ENCODE data around the gene FAM20A. TPM values are rescaled to one million over a fixed set of nuclear protein-coding genes. Genes with fewer than 3 reads are reported as not detected.
"Not testable (repeated sequence)": the region's sequence is repeated elsewhere in the genome, so short reads cannot be mapped to it uniquely, and the experiment has no call there.

FAM20A gene
- total RNA-seq, 5 donors from 2014 or later (not counting 1 experiment from before 2014, with no cell fraction given), result 0.16 to 0.38 (median 0.35) TPM; not detected in 2

DNA sequence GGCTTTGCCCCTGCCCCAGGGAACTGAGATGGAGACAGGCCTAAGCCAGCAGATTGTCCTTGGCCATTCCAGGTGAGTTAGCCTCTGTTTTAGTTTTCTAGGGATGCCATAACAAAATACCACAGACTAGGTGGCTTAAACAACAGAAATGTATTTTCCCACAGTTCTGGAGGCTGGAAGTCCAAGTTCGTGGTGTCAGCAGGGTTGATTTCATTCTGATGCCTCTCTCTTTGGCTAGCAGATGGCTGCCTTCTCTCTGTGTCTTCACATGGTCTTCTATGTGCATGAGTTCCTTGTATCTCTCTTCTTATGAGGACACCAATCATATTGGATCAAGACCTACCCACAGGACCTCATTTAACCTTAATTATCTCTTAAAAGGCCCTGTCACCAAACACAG, 12.8 kb downstream of the FAM20A start:
- POLR2A ChIA-PET, result no interaction called here
- H3K36me3 Mint-ChIP-seq, result no peaks in the 10 kb centered on the region
- H3K27me3 ChIP-seq (replicated peaks in 1 of 2; ENCODE audit: control insufficient read depth in 2 of 2, extremely low read depth in 1 of 2, insufficient read depth in 2 of 2, low read length in 1 of 2), result peaks cover 0 to 7% of the 10 kb centered on the region in 2 experiments
- H3K4me3 ChIP-seq (ENCODE audit: control insufficient read depth in 1 of 2, extremely low read depth in 1 of 2, low read length in 1 of 2), result no peak overlapping the region
- WGBS (ENCODE audit: insufficient coverage), result 8% methylated on average over 1 of the region's 1 CpG
- no peaks in the 10 kb centered on the region for H3K4me1 Mint-ChIP-seq
- no peaks in the 10 kb centered on the region for H3K4me1 ChIP-seq (ENCODE audit: control insufficient read depth in 1 of 2, extremely low read depth in 1 of 2, insufficient read depth in 2 of 2, low read length in 2 of 2)
- H3K9me3 ChIP-seq, result no peaks in the 10 kb centered on the region
- CTCF ChIA-PET, result no interaction called here
- no peak overlapping the region for H3K27ac Mint-ChIP-seq
- DNase-seq (no peak), ATAC-seq (replicated peaks in 1 of 4) (no peak)
- H3K4me3 Mint-ChIP-seq, result no peak overlapping the region
- no peak overlapping the region for H3K27ac ChIP-seq (ENCODE audit: low read length)
- peaks cover 0 to 8% (median 7%) of the 10 kb centered on the region in 3 donors for H3K9me3 Mint-ChIP-seq
- no peaks in the 10 kb centered on the region for H3K36me3 ChIP-seq (ENCODE audit: control insufficient read depth in 2 of 2, extremely low read depth in 1 of 2, insufficient read depth in 1 of 2, low read length in 1 of 2)
- H3K27me3 Mint-ChIP-seq, result peaks cover 19 to 27% of the 10 kb centered on the region in 2 donors

DNA sequence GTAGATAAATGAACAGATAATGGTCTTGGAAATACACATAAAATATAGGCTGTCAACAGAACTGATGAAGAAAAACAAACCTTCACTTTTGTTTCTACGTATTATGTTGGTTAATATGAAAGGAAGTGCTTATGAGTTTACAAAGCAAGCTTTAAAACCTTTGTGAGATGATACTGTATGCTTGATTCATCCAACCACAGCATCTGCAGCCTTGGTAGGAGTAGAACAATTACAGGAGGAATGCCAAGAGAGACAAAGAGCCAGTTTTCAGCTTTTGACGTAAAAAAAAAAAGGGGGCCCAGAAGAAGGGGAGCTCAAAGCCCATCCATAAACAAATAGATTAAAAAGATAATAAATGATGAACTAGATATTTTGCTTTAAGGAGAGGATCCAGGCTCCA, 13.3 kb downstream of the FAM20A start:
- Histone ChIP-seq H3K9me3 (no peaks in the 10 kb centered on the region), H3K27me3 (replicated peaks in 1 of 2; ENCODE audit: control insufficient read depth in 2 of 2, extremely low read depth in 1 of 2, insufficient read depth in 2 of 2, low read length in 1 of 2) (peaks cover 0 to 4% of the 10 kb centered on the region in 2 experiments), H3K4me3 (ENCODE audit: control insufficient read depth in 1 of 2, extremely low read depth in 1 of 2, low read length in 1 of 2) (no peak overlapping the region), H3K4me1 (ENCODE audit: control insufficient read depth in 1 of 2, extremely low read depth in 1 of 2, insufficient read depth in 2 of 2, low read length in 2 of 2) (no peaks in the 10 kb centered on the region), H3K27ac (ENCODE audit: low read length) (no peak overlapping the region), H3K36me3 (ENCODE audit: control insufficient read depth in 2 of 2, extremely low read depth in 1 of 2, insufficient read depth in 1 of 2, low read length in 1 of 2) (no peaks in the 10 kb centered on the region)
- ChIA-PET POLR2A (no interaction called here), CTCF (interaction anchor here in 1 of 2 donors (0.6 kb wide), 1 partner anchor 866 kb away, joined by 3 read pairs; no protein-coding TSS in a partner anchor)
- DNase-seq (no peak), ATAC-seq (replicated peaks in 1 of 4) (no peak)
- Mint-ChIP-seq H3K27me3 (peaks cover 15 to 23% of the 10 kb centered on the region in 2 donors), H3K4me3 (no peak overlapping the region), H3K36me3 (no peaks in the 10 kb centered on the region), H3K9me3 (peaks cover 0 to 8% (median 7%) of the 10 kb centered on the region in 3 donors), H3K27ac (no peak overlapping the region), H3K4me1 (no peaks in the 10 kb centered on the region)
- WGBS (ENCODE audit: insufficient coverage), result no CpG with 5 or more reads among the region's 2 CpGs

GRCh38 chr17:68587026-68587425, 14.1 kb downstream of the FAM20A start:
- Histone ChIP-seq H3K9me3 (no peaks in the 10 kb centered on the region), H3K36me3 (ENCODE audit: control insufficient read depth in 2 of 2, extremely low read depth in 1 of 2, insufficient read depth in 1 of 2, low read length in 1 of 2) (no peaks in the 10 kb centered on the region), H3K27ac (ENCODE audit: low read length) (no peak overlapping the region), H3K4me3 (ENCODE audit: control insufficient read depth in 1 of 2, extremely low read depth in 1 of 2, low read length in 1 of 2) (no peak overlapping the region), H3K4me1 (ENCODE audit: control insufficient read depth in 1 of 2, extremely low read depth in 1 of 2, insufficient read depth in 2 of 2, low read length in 2 of 2) (no peaks in the 10 kb centered on the region), H3K27me3 (replicated peaks in 1 of 2; ENCODE audit: control insufficient read depth in 2 of 2, extremely low read depth in 1 of 2, insufficient read depth in 2 of 2, low read length in 1 of 2) (peaks cover 0 to 3% of the 10 kb centered on the region in 2 experiments)
- DNase-seq (no peak), ATAC-seq (replicated peaks in 1 of 4) (no peak)
- POLR2A ChIA-PET, result interaction anchor here in 1 of 2 donors (0.6 kb wide), 1 partner anchor 16 kb away, joined by 4 read pairs; no protein-coding TSS in a partner anchor
- no peak overlapping the region for H3K4me3 Mint-ChIP-seq
- H3K4me1 Mint-ChIP-seq, result no peaks in the 10 kb centered on the region
- peaks cover 12 to 16% of the 10 kb centered on the region in 2 donors for H3K27me3 Mint-ChIP-seq
- H3K27ac Mint-ChIP-seq, result no peak overlapping the region
- peaks cover 0 to 8% (median 7%) of the 10 kb centered on the region in 3 donors for H3K9me3 Mint-ChIP-seq
- CTCF ChIA-PET, result no interaction called here
- no peaks in the 10 kb centered on the region for H3K36me3 Mint-ChIP-seq
- 100% methylated on average over 4 of the region's 5 CpGs for WGBS (ENCODE audit: insufficient coverage)

DNA sequence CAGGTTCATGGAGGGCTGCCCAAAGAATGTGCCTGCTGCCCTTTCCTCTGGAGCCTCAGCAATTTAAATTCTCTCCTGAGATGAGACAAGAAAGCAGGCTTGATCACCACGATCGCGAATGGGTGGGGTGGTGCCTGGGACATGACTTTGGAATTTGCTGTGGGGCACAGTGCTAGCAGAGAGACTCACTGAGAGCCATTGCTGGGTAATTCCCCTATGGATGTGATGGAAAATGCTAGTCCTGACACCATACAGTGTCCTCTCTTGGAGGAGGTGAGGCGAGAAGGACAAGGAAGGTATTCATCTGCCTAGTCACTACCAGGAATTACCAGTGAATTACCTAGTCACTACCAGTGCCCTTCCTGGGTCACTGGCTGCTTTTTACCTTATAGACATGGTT, 15.5 kb downstream of the FAM20A start:
- CTCF ChIA-PET, result no interaction called here
- no peak for ATAC-seq (replicated peaks in 1 of 4)
- Histone ChIP-seq H3K27me3 (replicated peaks in 1 of 2; ENCODE audit: control insufficient read depth in 2 of 2, extremely low read depth in 1 of 2, insufficient read depth in 2 of 2, low read length in 1 of 2) (peaks cover 0 to 1% of the 10 kb centered on the region in 2 experiments), H3K4me3 (ENCODE audit: control insufficient read depth in 1 of 2, extremely low read depth in 1 of 2, low read length in 1 of 2) (no peak overlapping the region), H3K27ac (ENCODE audit: low read length) (no peak overlapping the region), H3K9me3 (no peaks in the 10 kb centered on the region), H3K4me1 (ENCODE audit: control insufficient read depth in 1 of 2, extremely low read depth in 1 of 2, insufficient read depth in 2 of 2, low read length in 2 of 2) (no peaks in the 10 kb centered on the region), H3K36me3 (ENCODE audit: control insufficient read depth in 2 of 2, extremely low read depth in 1 of 2, insufficient read depth in 1 of 2, low read length in 1 of 2) (no peaks in the 10 kb centered on the region)
- no peak overlapping the region for H3K4me3 Mint-ChIP-seq
- peaks cover 0 to 8% (median 7%) of the 10 kb centered on the region in 3 donors for H3K9me3 Mint-ChIP-seq
- POLR2A ChIA-PET, result no interaction called here
- H3K27ac Mint-ChIP-seq, result no peak overlapping the region
- peaks cover 6 to 7% of the 10 kb centered on the region in 2 donors for H3K27me3 Mint-ChIP-seq
- WGBS (ENCODE audit: insufficient coverage), result 94% methylated on average over 3 of the region's 4 CpGs
- no peak for DNase-seq
- H3K4me1 Mint-ChIP-seq, result no peaks in the 10 kb centered on the region
- no peaks in the 10 kb centered on the region for H3K36me3 Mint-ChIP-seq

DNA sequence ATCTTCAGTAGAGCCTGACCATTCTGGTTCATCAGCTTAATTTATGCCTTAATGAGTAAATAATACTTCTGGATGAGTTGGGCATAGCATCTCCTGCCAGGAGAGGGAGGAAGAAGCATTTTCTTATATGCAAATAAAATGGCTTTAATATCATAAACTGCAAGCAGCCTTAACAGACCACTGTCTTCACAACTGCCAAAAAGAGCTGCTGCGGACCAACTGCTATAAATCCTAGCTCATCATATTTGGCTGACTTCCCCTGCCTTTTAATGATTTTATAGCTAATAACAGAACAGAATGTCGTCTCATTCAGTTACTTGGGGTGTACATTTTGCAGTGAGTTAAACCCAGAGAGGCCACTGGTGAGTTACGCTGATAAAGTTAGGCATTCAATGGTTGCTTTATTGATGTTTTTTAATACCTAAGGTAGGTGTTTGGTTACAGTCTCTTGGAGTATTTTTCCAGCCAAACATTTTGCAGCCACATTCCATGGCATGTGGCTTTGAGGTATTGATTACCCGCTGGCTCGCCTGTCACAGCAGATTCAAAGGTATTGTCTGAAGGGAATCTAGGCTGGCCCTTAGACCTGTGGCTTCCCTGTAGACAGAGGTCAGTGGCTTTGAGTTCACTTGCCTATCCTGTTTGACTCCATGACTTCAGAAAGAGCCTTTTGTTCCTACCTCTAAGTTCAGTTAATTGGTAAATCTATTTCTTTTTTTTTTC, 16.4 kb downstream of the FAM20A start:
- no peaks in the 10 kb centered on the region for H3K36me3 ChIP-seq (ENCODE audit: control insufficient read depth in 2 of 2, extremely low read depth in 1 of 2, insufficient read depth in 1 of 2, low read length in 1 of 2)
- no peaks in the 10 kb centered on the region for H3K36me3 Mint-ChIP-seq
- DNase-seq, result no peak
- H3K27ac Mint-ChIP-seq, result no peak overlapping the region
- WGBS (ENCODE audit: insufficient coverage), result 60% methylated on average over 1 of the region's 5 CpGs
- H3K27ac ChIP-seq (ENCODE audit: low read length), result no peak overlapping the region
- H3K9me3 ChIP-seq, result no peaks in the 10 kb centered on the region
- no peaks in the 10 kb centered on the region for H3K4me1 ChIP-seq (ENCODE audit: control insufficient read depth in 1 of 2, extremely low read depth in 1 of 2, insufficient read depth in 2 of 2, low read length in 2 of 2)
- no peaks in the 10 kb centered on the region for H3K4me1 Mint-ChIP-seq
- POLR2A ChIA-PET, result no interaction called here
- H3K9me3 Mint-ChIP-seq, result peaks cover 0 to 8% (median 7%) of the 10 kb centered on the region in 3 donors
- no peak overlapping the region for H3K4me3 Mint-ChIP-seq
- H3K4me3 ChIP-seq (ENCODE audit: control insufficient read depth in 1 of 2, extremely low read depth in 1 of 2, low read length in 1 of 2), result no peak overlapping the region
- CTCF ChIA-PET, result no interaction called here
- no peak for ATAC-seq (replicated peaks in 1 of 4)
- H3K27me3 ChIP-seq (replicated peaks in 1 of 2; ENCODE audit: control insufficient read depth in 2 of 2, extremely low read depth in 1 of 2, insufficient read depth in 2 of 2, low read length in 1 of 2), result no peaks in the 10 kb centered on the region
- H3K27me3 Mint-ChIP-seq, result peaks cover 6 to 7% of the 10 kb centered on the region in 2 donors

DNA sequence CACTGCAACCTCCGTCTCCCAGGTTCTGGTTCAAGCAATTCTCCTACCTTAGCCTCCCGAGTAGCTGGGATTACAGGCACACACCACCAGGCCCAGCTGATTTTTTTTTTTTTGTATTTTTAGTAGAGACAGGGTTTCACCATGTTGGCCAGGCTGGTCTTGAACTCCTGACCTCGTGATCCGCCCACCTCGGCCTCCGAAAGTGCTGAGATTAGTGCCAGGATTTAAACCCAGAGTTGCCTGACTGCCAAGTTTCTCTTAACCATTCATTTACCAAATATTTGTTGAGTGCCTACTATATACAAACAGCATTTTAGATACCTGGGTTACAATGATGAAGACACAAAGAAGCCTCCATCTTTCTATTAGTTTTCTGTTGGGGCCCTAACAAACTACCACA, 18.3 kb downstream of the FAM20A start:
- H3K4me1 Mint-ChIP-seq; ATAC-seq (replicated peaks in 1 of 4); H3K4me1 ChIP-seq (ENCODE audit: control insufficient read depth in 1 of 2, extremely low read depth in 1 of 2, insufficient read depth in 2 of 2, low read length in 2 of 2); H3K36me3 Mint-ChIP-seq; H3K9me3 ChIP-seq; POLR2A ChIA-PET; H3K9me3 Mint-ChIP-seq; DNase-seq; H3K27ac ChIP-seq (ENCODE audit: low read length); CTCF ChIA-PET; H3K27ac Mint-ChIP-seq; H3K4me3 ChIP-seq (ENCODE audit: control insufficient read depth in 1 of 2, extremely low read depth in 1 of 2, low read length in 1 of 2); H3K4me3 Mint-ChIP-seq; H3K27me3 ChIP-seq (replicated peaks in 1 of 2; ENCODE audit: control insufficient read depth in 2 of 2, extremely low read depth in 1 of 2, insufficient read depth in 2 of 2, low read length in 1 of 2); H3K36me3 ChIP-seq (ENCODE audit: control insufficient read depth in 2 of 2, extremely low read depth in 1 of 2, insufficient read depth in 1 of 2, low read length in 1 of 2): not testable (repeated sequence)
- WGBS (ENCODE audit: insufficient coverage), result 90% methylated on average over 2 of the region's 6 CpGs
- peaks cover 4 to 14% of the 10 kb centered on the region in 2 donors for H3K27me3 Mint-ChIP-seq
